NCI-H1092 (cell line): Measurements from ENCODE around the gene ATP2C1.
"Not testable (repeated sequence)": the region's sequence is repeated elsewhere in the genome, so short reads cannot be mapped to it uniquely, and the experiment has no call there.

ENCODE experiments used
- DNase-seq: peaks from one replicate; lab custom pipeline; 2025; lab: John Stamatoyannopoulos, UW

The ATP2C1 gene

GRCh38 chr3:130939753-130940152 is 45.9 kb downstream of the ATP2C1 start:
- DNase-seq: no peak

GRCh38 chr3:130941793-130942192 is 47.9 kb downstream of the ATP2C1 start:
- no peak for DNase-seq

- DNase-seq: no peak
These were observed 53.0 kb downstream of the ATP2C1 start for GRCh38 chr3:130946882-130947281.

GRCh38 chr3:130948001-130948773 is 54.3 kb downstream of the ATP2C1 start:
- no peak for DNase-seq

- no peak for DNase-seq
These were observed 55.0 kb downstream of the ATP2C1 start for GRCh38 chr3:130948929-130949328.

- no peak for DNase-seq
These were observed 56.2 kb downstream of the ATP2C1 start for GRCh38 chr3:130950124-130950523.

GRCh38 chr3:130950641-130951040 is 56.8 kb downstream of the ATP2C1 start:
- DNase-seq: no peak

- DNase-seq: no peak
These were observed 61.6 kb downstream of the ATP2C1 start for GRCh38 chr3:130955481-130955880.

- DNase-seq: no peak
These were observed 62.4 kb downstream of the ATP2C1 start for GRCh38 chr3:130956281-130956680.

- DNase-seq: no peak
These were observed 62.8 kb downstream of the ATP2C1 start for GRCh38 chr3:130956721-130957120.

GRCh38 chr3:130960139-130960795 is 66.4 kb downstream of the ATP2C1 start:
- DNase-seq: no peak

GRCh38 chr3:130961458-130961857 is 67.6 kb downstream of the ATP2C1 start:
- no peak for DNase-seq

GRCh38 chr3:130963444-130963843 is 69.6 kb downstream of the ATP2C1 start:
- no peak for DNase-seq

- no peak for DNase-seq
These were observed 70.0 kb downstream of the ATP2C1 start for GRCh38 chr3:130963878-130964277.

- DNase-seq: no peak
These were observed 73.4 kb downstream of the ATP2C1 start for GRCh38 chr3:130967281-130967680.

GRCh38 chr3:130968221-130968620 is 74.3 kb downstream of the ATP2C1 start:
- DNase-seq: no peak

- no peak for DNase-seq
These were observed 75.7 kb downstream of the ATP2C1 start for GRCh38 chr3:130969621-130970020.

GRCh38 chr3:130971208-130971607 is 77.3 kb downstream of the ATP2C1 start:
- no peak for DNase-seq

GRCh38 chr3:130972592-130972991 is 78.7 kb downstream of the ATP2C1 start:
- not testable (repeated sequence) for DNase-seq

- no peak for DNase-seq
These were observed 79.5 kb downstream of the ATP2C1 start for GRCh38 chr3:130973406-130973805.

- no peak for DNase-seq
These were observed 80.3 kb downstream of the ATP2C1 start for GRCh38 chr3:130974201-130974600.

- DNase-seq: no peak
These were observed 81.4 kb downstream of the ATP2C1 start for GRCh38 chr3:130975251-130975650.

GRCh38 chr3:130976706-130977105 is 82.8 kb downstream of the ATP2C1 start:
- no peak for DNase-seq

- no peak for DNase-seq
These were observed 85.2 kb downstream of the ATP2C1 start for GRCh38 chr3:130979117-130979516.
